Left cardiac atrium (tissue), 4 donors: Measurements from ENCODE around the gene MIF4GD. TPM values are rescaled to one million over a fixed set of nuclear protein-coding genes. Genes with fewer than 3 reads are reported as not detected.

ENCODE experiments used
- ATAC-seq, 2 donors: fragments of 200-7000 bp; cut with Tn5 transposase; one replicate each; pipeline ENCODE4 v1.9.1; 2020; ENCODE audit warnings: mild to moderate bottlenecking in 2 of 2, moderate library complexity in 2 of 2
- DNase-seq: peaks from one replicate; pipeline ENCODE4 v3.0.0-alpha.2; 2020
- intact Hi-C, 2 donors: fragments of 100-400 bp; cut with DNase I; formaldehyde crosslinking; loops; one replicate each; pipeline versions ENCODE4 v1.14.1 to v1.15.1; 2022 to 2023
- total RNA-seq, 2 donors: library from RNA; stranded (reverse); fragmentation: NEBNext Ultra II Directional; extraction: Animal tissue kit (Norgen Biotek cat#: 25700); gene quantifications; one replicate each; pipeline ENCODE4 v1.2.1, GENCODE V29; 2021
- donor health status: DM: no; HTN: yes; CAD: no.
- donor health status: DM: no; HTN: yes; CAD: no; lungs with severe emphysema.
- donor health status: DM: yes; HTN: yes; CAD: no.
- donor health status: Dilated cardiomyopathy.

The MIF4GD gene
- total RNA-seq, 2 donors from 2014 or later = 13.8 to 17.7 TPM

GRCh38 chr17:75240394-75241142, 30.5 kb downstream of the MIF4GD start:
- intact Hi-C loops = no loop called here
- no peak for DNase-seq
- ATAC-seq = no peak

GRCh38 chr17:75239778-75240393, 31.1 kb downstream of the MIF4GD start:
- intact Hi-C loops = no loop called here
- ATAC-seq = no peak
- DNase-seq = no peak

GRCh38 chr17:75239214-75239613, 31.8 kb downstream of the MIF4GD start:
- DNase-seq = no peak
- intact Hi-C loops = no loop called here
- no peak for ATAC-seq

GRCh38 chr17:75238684-75239191, 32.3 kb downstream of the MIF4GD start:
- intact Hi-C loops = no loop called here
- peak; percentile 61 for DNase-seq
- peak; percentile 58 to 74 for ATAC-seq

- DNase-seq (no peak), ATAC-seq (no peak)
Observed at GRCh38 chr17:75238020-75238580, 32.9 kb downstream of the MIF4GD start.

GRCh38 chr17:75237100-75238014, 33.7 kb downstream of the MIF4GD start:
- peak; percentile 51 to 70 for ATAC-seq
- intact Hi-C loops = no loop called here
- DNase-seq = peak; percentile 51

More at GRCh38 chr17:75238020-75238580, 32.9 kb downstream of the MIF4GD start:
- intact Hi-C loops = no loop called here

GRCh38 chr17:75232786-75233185, 38.2 kb downstream of the MIF4GD start:
- intact Hi-C loops = no loop called here
- ATAC-seq = no peak
- DNase-seq = no peak

GRCh38 chr17:75231741-75232464, 39.1 kb downstream of the MIF4GD start:
- DNase-seq (no peak), ATAC-seq (no peak)
- intact Hi-C loops = no loop called here

- intact Hi-C loops = no loop called here
- no peak for DNase-seq
- no peak for ATAC-seq
Observed at GRCh38 chr17:75231071-75231470, 40.0 kb downstream of the MIF4GD start.

GRCh38 chr17:75228847-75229246, 42.2 kb downstream of the MIF4GD start:
- intact Hi-C loops = no loop called here
- no peak for DNase-seq
- peak; percentile 57 to 67 for ATAC-seq

- DNase-seq = no peak
- ATAC-seq = peak; percentile 71 to 76
- intact Hi-C loops = no loop called here
Observed at GRCh38 chr17:75228305-75228704, 42.7 kb downstream of the MIF4GD start.

GRCh38 chr17:75227729-75228128, 43.3 kb downstream of the MIF4GD start:
- no peak for DNase-seq
- intact Hi-C loops = no loop called here
- no peak for ATAC-seq

GRCh38 chr17:75225016-75225415, 46.0 kb downstream of the MIF4GD start:
- intact Hi-C loops = no loop called here
- ATAC-seq (no peak), DNase-seq (no peak)

GRCh38 chr17:75219815-75220214, 51.2 kb downstream of the MIF4GD start:
- no peak for DNase-seq
- no peak for ATAC-seq
- intact Hi-C loops = no loop called here

- intact Hi-C loops = no loop called here
- DNase-seq = no peak
- no peak for ATAC-seq
Observed at GRCh38 chr17:75218131-75218530, 52.9 kb downstream of the MIF4GD start.
